Measurements from ENCODE around the gene RSU1. TPM values are rescaled to one million over a fixed set of nuclear protein-coding genes. Genes with fewer than 3 reads are reported as not detected.
A peak's percentile ranks its signal among the peaks of the same experiment; 100 is the strongest.

RSU1 gene
- total and polyA plus RNA-seq, 2 of the 13 experiments (the other 11 are each of a cell fraction or from before 2014, with no cell fraction given) = 32.3 to 35.1 TPM

DNA sequence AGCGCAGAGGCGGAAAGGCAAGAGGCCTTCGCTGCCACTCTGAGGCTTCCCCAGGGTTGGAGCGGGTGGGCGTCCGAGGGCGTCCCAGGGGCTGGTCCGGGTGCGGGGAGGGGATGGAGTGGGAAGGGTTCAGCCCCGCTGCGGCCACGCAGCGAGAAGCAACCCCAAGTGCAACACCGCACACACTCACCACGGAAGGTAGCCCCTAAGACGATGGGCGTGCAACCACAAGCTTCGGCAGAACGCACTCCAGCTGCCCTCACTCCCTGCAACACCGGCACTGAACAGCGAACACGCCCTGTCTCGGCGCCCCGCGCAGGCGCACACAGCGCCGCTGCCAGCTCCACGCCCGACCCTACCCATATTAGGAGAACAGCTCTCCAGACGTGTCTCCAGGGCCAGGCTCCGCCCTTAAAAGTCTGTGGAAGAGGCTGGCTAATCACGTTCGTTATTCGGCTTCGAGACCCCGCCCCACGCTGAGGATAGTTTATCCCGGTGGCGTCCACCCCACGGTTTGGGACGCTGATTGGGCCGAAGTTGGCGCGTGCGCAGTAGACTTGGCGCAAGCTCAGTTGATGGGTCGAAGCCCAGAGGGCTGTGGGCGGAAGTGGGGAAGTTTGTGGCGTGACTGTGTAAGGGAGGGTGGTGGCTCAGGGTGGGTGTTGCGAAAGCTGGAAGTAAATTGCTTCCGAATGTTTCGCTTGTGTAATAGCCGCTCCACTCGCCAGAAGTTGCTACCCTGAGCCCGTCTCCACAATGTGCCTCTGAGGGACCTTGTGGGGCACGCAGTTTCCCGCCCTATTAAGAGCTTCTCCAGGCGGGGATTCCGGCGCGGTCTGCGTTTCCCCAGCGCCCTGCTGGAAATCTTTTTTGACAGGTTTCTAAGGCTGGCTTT is at the start of gene RSU1 (continued):
- TF ChIP-seq, protein P1, sequence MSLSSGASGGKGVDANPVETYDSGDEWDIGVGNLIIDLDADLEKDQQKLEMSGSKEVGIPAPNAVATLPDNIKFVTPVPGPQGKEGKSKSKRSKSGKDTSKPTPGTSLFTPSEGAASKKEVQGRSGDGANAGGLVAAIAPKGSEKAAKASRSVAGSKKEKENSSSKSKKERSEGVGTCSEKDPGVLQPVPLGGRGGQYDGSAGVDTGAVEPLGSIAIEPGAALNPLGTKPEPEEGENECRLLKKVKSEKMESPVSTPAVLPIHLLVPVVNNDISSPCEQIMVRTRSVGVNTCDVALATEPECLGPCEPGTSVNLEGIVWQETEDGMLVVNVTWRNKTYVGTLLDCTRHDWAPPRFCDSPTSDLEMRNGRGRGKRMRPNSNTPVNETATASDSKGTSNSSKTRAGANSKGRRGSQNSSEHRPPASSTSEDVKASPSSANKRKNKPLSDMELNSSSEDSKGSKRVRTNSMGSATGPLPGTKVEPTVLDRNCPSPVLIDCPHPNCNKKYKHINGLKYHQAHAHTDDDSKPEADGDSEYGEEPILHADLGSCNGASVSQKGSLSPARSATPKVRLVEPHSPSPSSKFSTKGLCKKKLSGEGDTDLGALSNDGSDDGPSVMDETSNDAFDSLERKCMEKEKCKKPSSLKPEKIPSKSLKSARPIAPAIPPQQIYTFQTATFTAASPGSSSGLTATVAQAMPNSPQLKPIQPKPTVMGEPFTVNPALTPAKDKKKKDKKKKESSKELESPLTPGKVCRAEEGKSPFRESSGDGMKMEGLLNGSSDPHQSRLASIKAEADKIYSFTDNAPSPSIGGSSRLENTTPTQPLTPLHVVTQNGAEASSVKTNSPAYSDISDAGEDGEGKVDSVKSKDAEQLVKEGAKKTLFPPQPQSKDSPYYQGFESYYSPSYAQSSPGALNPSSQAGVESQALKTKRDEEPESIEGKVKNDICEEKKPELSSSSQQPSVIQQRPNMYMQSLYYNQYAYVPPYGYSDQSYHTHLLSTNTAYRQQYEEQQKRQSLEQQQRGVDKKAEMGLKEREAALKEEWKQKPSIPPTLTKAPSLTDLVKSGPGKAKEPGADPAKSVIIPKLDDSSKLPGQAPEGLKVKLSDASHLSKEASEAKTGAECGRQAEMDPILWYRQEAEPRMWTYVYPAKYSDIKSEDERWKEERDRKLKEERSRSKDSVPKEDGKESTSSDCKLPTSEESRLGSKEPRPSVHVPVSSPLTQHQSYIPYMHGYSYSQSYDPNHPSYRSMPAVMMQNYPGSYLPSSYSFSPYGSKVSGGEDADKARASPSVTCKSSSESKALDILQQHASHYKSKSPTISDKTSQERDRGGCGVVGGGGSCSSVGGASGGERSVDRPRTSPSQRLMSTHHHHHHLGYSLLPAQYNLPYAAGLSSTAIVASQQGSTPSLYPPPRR (CRISPR knock-in tag; IDR thresholded peaks at IDR 0.05; ENCODE audit: borderline replicate concordance) = 0 out of 2 replicates have a peak, but pooled peaks have one; percentile 19
- TF ChIP-seq SOX5 (CRISPR knock-in tag; IDR thresholded peaks at IDR 0.05; ENCODE audit: borderline replicate concordance) (0 out of 2 replicates have a peak, but pooled peaks have one; percentile 21), POGZ (CRISPR knock-in tag; IDR thresholded peaks at IDR 0.05) (peak; percentile 77), CBX5 (CRISPR knock-in tag; IDR thresholded peaks at IDR 0.05; ENCODE audit: borderline replicate concordance) (no peak; the same call in 1 of the 2 replicates), POLR2A (IDR thresholded peaks at IDR 0.05; ENCODE audit: insufficient read depth in 1 of 2, low read depth in 2 of 2, low read length in 2 of 2) (peak; percentile 87 to 97), PCBP1 (IDR thresholded peaks at IDR 0.05; ENCODE audit: borderline replicate concordance, low read depth, low read length) (peak; percentile 76), FOXJ3 (CRISPR knock-in tag; IDR thresholded peaks at IDR 0.05; ENCODE audit: borderline replicate concordance) (peak; percentile 67; the same call in 1 of the 2 replicates), ZNF761 (CRISPR knock-in tag; conservative IDR thresholded peaks at IDR 0.05) (0 out of 2 replicates have a peak, but pooled peaks have one; percentile 44), ZNF776 (CRISPR knock-in tag; IDR thresholded peaks at IDR 0.05) (0 out of 2 replicates have a peak, but pooled peaks have one; percentile 60), SRF (IDR thresholded peaks at IDR 0.05; ENCODE audit: low read depth, low read length) (peak; percentile 97), HMG20A (CRISPR knock-in tag; IDR thresholded peaks at IDR 0.05; ENCODE audit: borderline replicate concordance) (no peak), SMAD1 (CRISPR knock-in tag; IDR thresholded peaks at IDR 0.05; ENCODE audit: borderline replicate concordance, low read depth) (peak; percentile 72; the same call in 1 of the 2 replicates), ZNF326 (CRISPR knock-in tag; IDR thresholded peaks at IDR 0.05; ENCODE audit: borderline replicate concordance) (no peak), PHF20 (CRISPR knock-in tag; IDR thresholded peaks at IDR 0.05) (peak; percentile 79), LBX2 (CRISPR knock-in tag; IDR thresholded peaks at IDR 0.05; ENCODE audit: borderline replicate concordance) (no peak), SALL2 (CRISPR knock-in tag; IDR thresholded peaks at IDR 0.05) (peak; percentile 23; the same call in 1 of the 2 replicates), HCFC1 (IDR thresholded peaks at IDR 0.05; ENCODE audit: low read depth, low read length) (peak; percentile 78), ELF3 (CRISPR knock-in tag; IDR thresholded peaks at IDR 0.05) (peak; percentile 67), MXI1 (IDR thresholded peaks at IDR 0.05; ENCODE audit: borderline replicate concordance, low read depth, low read length) (peak; percentile 78; the same call in 1 of the 3 replicates), ZNF883 (CRISPR knock-in tag; IDR thresholded peaks at IDR 0.05; ENCODE audit: not compliant biosample characterization) (no peak), IKZF4 (CRISPR knock-in tag; IDR thresholded peaks at IDR 0.05; ENCODE audit: borderline replicate concordance, low read depth, not compliant biosample characterization) (no peak), ZNF709 (CRISPR knock-in tag; IDR thresholded peaks at IDR 0.05) (no peak), SP5 (CRISPR knock-in tag; IDR thresholded peaks at IDR 0.05; ENCODE audit: borderline replicate concordance, low read depth) (no peak)
- TF ChIP-seq, protein P2, sequence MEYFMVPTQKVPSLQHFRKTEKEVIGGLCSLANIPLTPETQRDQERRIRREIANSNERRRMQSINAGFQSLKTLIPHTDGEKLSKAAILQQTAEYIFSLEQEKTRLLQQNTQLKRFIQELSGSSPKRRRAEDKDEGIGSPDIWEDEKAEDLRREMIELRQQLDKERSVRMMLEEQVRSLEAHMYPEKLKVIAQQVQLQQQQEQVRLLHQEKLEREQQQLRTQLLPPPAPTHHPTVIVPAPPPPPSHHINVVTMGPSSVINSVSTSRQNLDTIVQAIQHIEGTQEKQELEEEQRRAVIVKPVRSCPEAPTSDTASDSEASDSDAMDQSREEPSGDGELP (IDR thresholded peaks at IDR 0.05; ENCODE audit: borderline replicate concordance, low read depth) = peak; percentile 30; the same call in 1 of the 2 replicates

Data from HepG2 (cell line).